Suprapubic skin (tissue), 4 donors: Measurements from ENCODE around the gene MYO5B.

Experiments
- CTCF ChIP-seq, 2 donors: fragments of 200-600 bp in 1 of 2; fragments of 450-650 bp in 1 of 2; sonication (generic) in 1 of 2; IDR thresholded peaks; one replicate each; pipeline ENCODE4 v1.5.1; 2016 to 2019; ENCODE audit warnings: antibody characterized with exemption in 2 of 2, mild to moderate bottlenecking in 1 of 2, moderate library complexity in 1 of 2
- EP300 ChIP-seq: sonication (generic); formaldehyde crosslinking; IDR thresholded peaks from one replicate; pipeline ENCODE4 v1.6.1; 2017; ENCODE audit warnings: antibody characterized with exemption
- POLR2A ChIP-seq, 2 donors: fragments of 450-650 bp; IDR thresholded peaks; one replicate each; pipeline ENCODE4 v1.6.1; 2017; ENCODE audit warnings: antibody characterized with exemption in 2 of 2, mild to moderate bottlenecking in 2 of 2, moderate library complexity in 2 of 2
- POLR2AphosphoS5 ChIP-seq, 3 donors: sonication (generic); formaldehyde crosslinking; IDR thresholded peaks; one replicate each; pipeline ENCODE4 v1.6.1; 2017; ENCODE audit warnings: antibody characterized with exemption in 3 of 3

- TF ChIP-seq CTCF (IDR thresholded peaks at IDR 0.05) (no peak), EP300 (no peak), POLR2AphosphoS5 (IDR thresholded peaks at IDR 0.05) (no peak), POLR2A (IDR thresholded peaks at IDR 0.05) (no peak)
These were observed 274.2 kb downstream of the MYO5B start for GRCh38 chr18:49920731-49921130.
